ENCODE data around the gene SUN5. TPM values are rescaled to one million over a fixed set of nuclear protein-coding genes. Genes with fewer than 3 reads are reported as not detected.

The SUN5 gene
- total RNA-seq, 1 experiment from 2014 or later, result not detected

DNA sequence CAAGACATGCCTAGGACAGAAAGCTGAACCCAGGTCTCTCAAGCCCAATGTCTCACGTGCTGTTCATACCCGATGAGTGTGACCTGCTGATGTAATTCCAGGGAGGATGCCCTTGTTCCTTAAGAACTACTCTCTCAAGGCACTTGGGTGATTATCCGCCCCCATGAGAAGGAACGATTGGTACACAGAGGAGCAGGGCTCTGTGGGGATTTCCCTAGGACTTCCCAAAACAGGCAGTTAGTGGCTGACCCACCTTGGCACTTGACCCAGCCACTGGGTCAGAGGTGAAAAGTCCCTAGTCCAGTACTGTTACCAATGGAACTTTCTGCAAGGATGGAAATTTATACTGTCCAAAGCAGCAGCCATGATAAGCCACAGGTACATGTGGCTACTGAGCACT is 18.1 kb upstream of the SUN5 start:
- no peak overlapping the region for H2AK5ac ChIP-seq (ENCODE audit: insufficient read length, low read length)
- no peak overlapping the region for H4K5ac ChIP-seq (ENCODE audit: insufficient read length, low read depth, low read length)
- no peaks in the 10 kb centered on the region for H3K36me3 Mint-ChIP-seq (ENCODE audit: insufficient read depth in 1 of 3, low read depth in 3 of 3)
- H3K27ac ChIP-seq (ENCODE audit: insufficient read length, low read depth, low read length), result no peak overlapping the region
- H3K27ac Mint-ChIP-seq, result no peak overlapping the region
- H3K9me3 Mint-ChIP-seq, result no peaks in the 10 kb centered on the region
- H2BK15ac ChIP-seq (ENCODE audit: low read depth, low read length), result no peak overlapping the region
- no peak overlapping the region for H2BK20ac ChIP-seq (ENCODE audit: low read depth, low read length, poor library complexity, severe bottlenecking)
- peaks cover 7% of the 10 kb centered on the region for H3K27me3 Mint-ChIP-seq (ENCODE audit: low read depth)
- H3T11ph ChIP-seq (ENCODE audit: low read length), result no peak overlapping the region
- H3K9ac ChIP-seq (ENCODE audit: extremely low read depth, insufficient read length, low read length), result no peak overlapping the region
- H2AFZ ChIP-seq (ENCODE audit: low read length), result no peak overlapping the region
- no peak overlapping the region for H3K4me3 Mint-ChIP-seq
- no peaks in the 10 kb centered on the region for H3K4me1 ChIP-seq (ENCODE audit: insufficient read depth, low read length)
- no peaks in the 10 kb centered on the region for H3K27me3 ChIP-seq (ENCODE audit: insufficient read depth, low read length)
- H3K23me2 ChIP-seq (ENCODE audit: insufficient read length, low read depth, low read length, poor library complexity, severe bottlenecking), result no peaks in the 10 kb centered on the region
- no peak overlapping the region for H4K8ac ChIP-seq (replicated peaks; ENCODE audit: insufficient read length, low read depth, low read length)
- H4K91ac ChIP-seq (ENCODE audit: insufficient read length, low read depth, low read length), result no peak overlapping the region
- H3K79me1 ChIP-seq (ENCODE audit: insufficient read depth, low read depth, low read length, poor library complexity, severe bottlenecking), result no peaks in the 10 kb centered on the region
- no peak overlapping the region for H3K18ac ChIP-seq (ENCODE audit: insufficient read length, low read depth, low read length)
- H3K4me1 Mint-ChIP-seq, result peaks cover 2 to 3% of the 10 kb centered on the region in 2 experiments; a peak in 3 of 4 replicates
- no peaks in the 10 kb centered on the region for H3K79me2 ChIP-seq (ENCODE audit: insufficient read depth, low read length)
- H3K23ac ChIP-seq (ENCODE audit: insufficient read length, low read depth, low read length), result no peak overlapping the region
- no peak overlapping the region for H3K4me2 ChIP-seq (ENCODE audit: insufficient read depth, insufficient read length, low read length)
- H3K56ac ChIP-seq (ENCODE audit: insufficient read length, low read depth, low read length), result no peak overlapping the region
- H3K9me3 ChIP-seq (ENCODE audit: control insufficient read depth, low read depth, low read length), result no peaks in the 10 kb centered on the region
- no peak overlapping the region for H2BK5ac ChIP-seq (ENCODE audit: insufficient read length, low read length)
- no peak overlapping the region for H3K4ac ChIP-seq (ENCODE audit: low read depth, low read length)
- WGBS (ENCODE audit: extremely low coverage, insufficient read length, low lambda C conversion rate), result no CpG with 5 or more reads among the region's 4 CpGs
- no peak overlapping the region for H2BK120ac ChIP-seq (ENCODE audit: low read depth, low read length, poor library complexity, severe bottlenecking)
- no peak overlapping the region for H3K14ac ChIP-seq (ENCODE audit: insufficient read depth, low read length)
- no peaks in the 10 kb centered on the region for H4K20me1 ChIP-seq (ENCODE audit: control insufficient read depth, insufficient read depth, insufficient read length)
- TF ChIP-seq, protein P1, sequence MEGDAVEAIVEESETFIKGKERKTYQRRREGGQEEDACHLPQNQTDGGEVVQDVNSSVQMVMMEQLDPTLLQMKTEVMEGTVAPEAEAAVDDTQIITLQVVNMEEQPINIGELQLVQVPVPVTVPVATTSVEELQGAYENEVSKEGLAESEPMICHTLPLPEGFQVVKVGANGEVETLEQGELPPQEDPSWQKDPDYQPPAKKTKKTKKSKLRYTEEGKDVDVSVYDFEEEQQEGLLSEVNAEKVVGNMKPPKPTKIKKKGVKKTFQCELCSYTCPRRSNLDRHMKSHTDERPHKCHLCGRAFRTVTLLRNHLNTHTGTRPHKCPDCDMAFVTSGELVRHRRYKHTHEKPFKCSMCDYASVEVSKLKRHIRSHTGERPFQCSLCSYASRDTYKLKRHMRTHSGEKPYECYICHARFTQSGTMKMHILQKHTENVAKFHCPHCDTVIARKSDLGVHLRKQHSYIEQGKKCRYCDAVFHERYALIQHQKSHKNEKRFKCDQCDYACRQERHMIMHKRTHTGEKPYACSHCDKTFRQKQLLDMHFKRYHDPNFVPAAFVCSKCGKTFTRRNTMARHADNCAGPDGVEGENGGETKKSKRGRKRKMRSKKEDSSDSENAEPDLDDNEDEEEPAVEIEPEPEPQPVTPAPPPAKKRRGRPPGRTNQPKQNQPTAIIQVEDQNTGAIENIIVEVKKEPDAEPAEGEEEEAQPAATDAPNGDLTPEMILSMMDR (conservative IDR thresholded peaks at IDR 0.05), result no peak
- no peak for DNase-seq
- H2BK12ac ChIP-seq (ENCODE audit: insufficient read length, low read depth, low read length), result no peak overlapping the region
